Thyroid gland (tissue), 4 donors: ENCODE measurements around the gene CUTA.

Source experiments
- POLR2A ChIP-seq, 2 donors: fragments of 450-650 bp; IDR thresholded peaks; one replicate each; pipeline ENCODE4 v1.6.1; 2017; ENCODE audit warnings: antibody characterized with exemption in 2 of 2, mild to moderate bottlenecking in 2 of 2, moderate library complexity in 1 of 2
- TF ChIP-seq, protein P1 (sequence below), 6 experiments: fragments of 200-600 bp in 3 of 6; fragments of 450-650 bp in 3 of 6; sonication (generic) in 3 of 6; IDR thresholded peaks; one replicate each; pipeline ENCODE4 v1.5.1; 2016 to 2019; ENCODE audit warnings: antibody characterized with exemption in 6 of 6, mild to moderate bottlenecking in 2 of 6, inconsistent platforms in 1 of 6, moderate library complexity in 1 of 6

DNA sequence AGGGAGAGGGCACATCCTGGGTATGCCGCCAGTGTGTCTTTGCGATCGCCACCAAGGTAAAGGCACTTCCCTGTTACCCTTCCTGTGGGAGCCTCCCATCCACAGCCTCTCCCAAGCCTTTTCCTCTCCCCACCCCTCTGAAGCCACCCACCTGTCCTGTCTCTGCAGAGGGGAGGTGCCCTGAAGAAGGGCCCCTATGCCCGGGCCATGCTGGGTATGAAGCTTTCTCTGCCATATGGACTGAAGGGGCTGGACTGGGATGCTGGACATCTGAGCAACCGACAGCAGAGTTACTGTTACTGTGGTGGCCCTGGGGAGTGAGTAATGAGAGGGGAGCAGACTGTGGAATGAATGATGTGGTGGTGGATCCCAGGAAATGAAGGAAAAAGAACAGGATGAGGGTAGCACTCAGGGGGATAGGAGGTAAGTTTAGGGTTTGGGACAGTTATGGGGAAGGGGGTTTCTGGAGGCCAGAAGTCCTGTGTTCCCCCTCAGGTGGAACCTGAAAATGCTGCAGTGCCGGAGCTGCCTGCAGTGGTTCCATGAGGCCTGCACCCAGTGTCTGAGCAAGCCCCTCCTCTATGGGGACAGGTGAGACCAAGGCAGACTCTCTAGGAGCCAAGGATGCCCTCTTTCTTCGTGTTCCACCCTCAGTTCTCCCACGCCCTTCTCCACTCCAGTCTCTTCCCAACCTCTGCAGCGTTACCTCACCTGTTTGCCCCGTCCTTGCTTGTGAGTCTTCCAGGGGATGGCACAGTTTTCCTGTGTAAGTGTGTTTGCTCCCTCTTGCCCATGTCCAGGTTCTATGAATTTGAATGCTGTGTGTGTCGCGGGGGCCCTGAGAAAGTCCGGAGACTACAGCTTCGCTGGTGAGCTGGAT, 4.4 kb downstream of the CUTA start:
- no peak for TF ChIP-seq POLR2A (IDR thresholded peaks at IDR 0.05)
- TF ChIP-seq, protein P1, sequence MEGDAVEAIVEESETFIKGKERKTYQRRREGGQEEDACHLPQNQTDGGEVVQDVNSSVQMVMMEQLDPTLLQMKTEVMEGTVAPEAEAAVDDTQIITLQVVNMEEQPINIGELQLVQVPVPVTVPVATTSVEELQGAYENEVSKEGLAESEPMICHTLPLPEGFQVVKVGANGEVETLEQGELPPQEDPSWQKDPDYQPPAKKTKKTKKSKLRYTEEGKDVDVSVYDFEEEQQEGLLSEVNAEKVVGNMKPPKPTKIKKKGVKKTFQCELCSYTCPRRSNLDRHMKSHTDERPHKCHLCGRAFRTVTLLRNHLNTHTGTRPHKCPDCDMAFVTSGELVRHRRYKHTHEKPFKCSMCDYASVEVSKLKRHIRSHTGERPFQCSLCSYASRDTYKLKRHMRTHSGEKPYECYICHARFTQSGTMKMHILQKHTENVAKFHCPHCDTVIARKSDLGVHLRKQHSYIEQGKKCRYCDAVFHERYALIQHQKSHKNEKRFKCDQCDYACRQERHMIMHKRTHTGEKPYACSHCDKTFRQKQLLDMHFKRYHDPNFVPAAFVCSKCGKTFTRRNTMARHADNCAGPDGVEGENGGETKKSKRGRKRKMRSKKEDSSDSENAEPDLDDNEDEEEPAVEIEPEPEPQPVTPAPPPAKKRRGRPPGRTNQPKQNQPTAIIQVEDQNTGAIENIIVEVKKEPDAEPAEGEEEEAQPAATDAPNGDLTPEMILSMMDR (IDR thresholded peaks at IDR 0.05) = no peak
